Measurements from ENCODE around the gene MAGEF1. TPM values are rescaled to one million over a fixed set of nuclear protein-coding genes. Genes with fewer than 3 reads are reported as not detected.

MAGEF1 gene
- total and polyA plus RNA-seq, 10 of the 15 experiments (the other 5 are each of a cell fraction or from before 2014, with no cell fraction given): 2.3 to 62.2 (median 27.1) TPM

DNA sequence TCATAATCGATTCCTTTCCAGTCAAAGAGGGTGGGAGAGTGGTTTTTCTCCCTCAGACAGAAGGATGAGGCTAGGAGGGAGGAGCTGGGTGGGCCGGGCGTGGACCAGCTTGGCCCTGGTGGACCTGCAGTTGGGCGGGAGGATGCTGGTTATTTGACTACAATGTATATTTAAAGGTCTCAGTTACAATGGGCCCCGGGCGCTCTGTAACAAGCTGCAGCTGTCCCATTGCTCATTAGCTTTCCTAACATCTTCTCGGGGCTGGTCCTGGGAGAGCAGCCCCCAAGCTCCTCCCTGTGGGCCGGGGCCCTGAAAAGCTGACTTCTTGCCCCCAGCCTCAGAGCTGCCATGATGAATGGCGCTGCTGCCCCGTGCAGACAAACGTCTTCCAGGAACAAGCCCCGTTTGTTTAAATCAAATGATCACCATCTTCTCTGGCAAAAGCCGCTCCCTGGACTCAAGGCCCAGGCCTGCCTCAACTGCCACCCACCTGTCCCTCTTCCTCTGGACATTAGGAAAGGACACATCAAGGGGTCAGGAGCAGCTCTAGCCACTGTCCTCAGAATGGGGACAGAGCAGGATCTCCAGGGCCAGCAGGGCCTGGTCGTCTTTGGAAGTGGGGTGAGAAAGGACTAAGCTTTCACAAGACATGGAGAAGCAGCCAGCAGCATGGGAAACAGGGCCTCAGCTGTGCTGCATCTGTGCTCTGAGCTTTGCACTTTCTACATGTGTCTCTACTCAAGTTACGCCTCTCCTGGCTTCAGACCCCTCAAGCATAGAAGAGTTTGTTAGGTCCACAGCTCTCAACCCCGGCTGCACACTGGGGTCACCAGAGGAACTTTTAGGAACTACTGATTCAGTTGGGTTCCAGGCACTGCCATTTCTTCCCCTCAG is 38.6 kb downstream of the MAGEF1 start:
- Histone ChIP-seq H3K4me2 (ENCODE audit: control insufficient read depth, insufficient read depth) (no peak overlapping the region), H3K9me3 (replicated peaks; ENCODE audit: control insufficient read depth, insufficient read depth, low read length) (no peaks in the 10 kb centered on the region), H3K36me3 (ENCODE audit: control insufficient read depth in 2 of 2, insufficient read depth in 2 of 2, low read length in 1 of 2) (no peaks in the 10 kb centered on the region), H4K20me1 (ENCODE audit: control insufficient read depth, insufficient read depth) (no peaks in the 10 kb centered on the region), H3K79me2 (ENCODE audit: control insufficient read depth, insufficient read depth, low read length) (no peaks in the 10 kb centered on the region), H3K27me3 (replicated peaks in 1 of 2; ENCODE audit: control insufficient read depth in 2 of 2, insufficient read depth in 2 of 2, low read length in 1 of 2) (peaks cover 4 to 5% of the 10 kb centered on the region in 2 experiments; a peak in 3 of 4 replicates), H3K9ac (ENCODE audit: control insufficient read depth, insufficient read depth, low read length) (no peak overlapping the region), H2AFZ (ENCODE audit: control insufficient read depth, low read depth, low read length) (no peak overlapping the region), H3K27ac (ENCODE audit: control insufficient read depth, insufficient read depth) (no peak overlapping the region), H3K4me1 (ENCODE audit: control insufficient read depth, insufficient read depth, low read length) (no peaks in the 10 kb centered on the region), H3K4me3 (no peak overlapping the region)
- 32% methylated on average over 16 of the region's 16 CpGs for WGBS (ENCODE audit: insufficient coverage, insufficient replicate concordance, low lambda C conversion rate, missing lambda C conversion rate)
- SMC1A ChIA-PET (ENCODE audit: uncharacterized antibody, unreplicated experiment): no interaction called here
- no peak for ATAC-seq
- CTCF ChIA-PET: interaction anchor here (1.0 kb wide), 1 partner anchor 17 kb away, joined by 5 read pairs; no protein-coding TSS in a partner anchor
- BruUV-seq (replicated peaks): no TSS peak
- intact Hi-C loops (cut with micrococcal nuclease; ENCODE audit: unreplicated experiment): no loop called here
- DNase-seq (ENCODE audit: low read depth, low spot score): no peak
- in situ Hi-C loops (cut with MboI): no loop called here
- POLR2A ChIA-PET: interaction anchor here (0.6 kb wide), 1 partner anchor 500 kb away, joined by 3 read pairs; no protein-coding TSS in a partner anchor
- RAD21 ChIA-PET (ENCODE audit: unreplicated experiment): no interaction called here
- no peak for FAIRE-seq
- TF ChIP-seq, protein P1, sequence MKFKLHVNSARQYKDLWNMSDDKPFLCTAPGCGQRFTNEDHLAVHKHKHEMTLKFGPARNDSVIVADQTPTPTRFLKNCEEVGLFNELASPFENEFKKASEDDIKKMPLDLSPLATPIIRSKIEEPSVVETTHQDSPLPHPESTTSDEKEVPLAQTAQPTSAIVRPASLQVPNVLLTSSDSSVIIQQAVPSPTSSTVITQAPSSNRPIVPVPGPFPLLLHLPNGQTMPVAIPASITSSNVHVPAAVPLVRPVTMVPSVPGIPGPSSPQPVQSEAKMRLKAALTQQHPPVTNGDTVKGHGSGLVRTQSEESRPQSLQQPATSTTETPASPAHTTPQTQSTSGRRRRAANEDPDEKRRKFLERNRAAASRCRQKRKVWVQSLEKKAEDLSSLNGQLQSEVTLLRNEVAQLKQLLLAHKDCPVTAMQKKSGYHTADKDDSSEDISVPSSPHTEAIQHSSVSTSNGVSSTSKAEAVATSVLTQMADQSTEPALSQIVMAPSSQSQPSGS (IDR thresholded peaks at IDR 0.05; ENCODE audit: low read length): no peak
- no peak for TF ChIP-seq NR2C1 (IDR thresholded peaks at IDR 0.05)
- TF ChIP-seq, protein P2, sequence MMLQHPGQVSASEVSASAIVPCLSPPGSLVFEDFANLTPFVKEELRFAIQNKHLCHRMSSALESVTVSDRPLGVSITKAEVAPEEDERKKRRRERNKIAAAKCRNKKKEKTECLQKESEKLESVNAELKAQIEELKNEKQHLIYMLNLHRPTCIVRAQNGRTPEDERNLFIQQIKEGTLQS (IDR thresholded peaks at IDR 0.05; ENCODE audit: borderline replicate concordance, extremely low read depth, low read depth, low read length): no peak
- TF ChIP-seq HCFC1 (IDR thresholded peaks at IDR 0.05; ENCODE audit: low read length): no peak
- no peak for TF ChIP-seq ETV6 (conservative IDR thresholded peaks at IDR 0.05 in 1 of 2, IDR thresholded peaks at IDR 0.05 in 1 of 2; ENCODE audit: borderline replicate concordance in 1 of 2, low read depth in 1 of 2)
- TF ChIP-seq FOXM1 (IDR thresholded peaks at IDR 0.05; ENCODE audit: low read depth, low read length): no peak
- TF ChIP-seq CHD1 (IDR thresholded peaks at IDR 0.05; ENCODE audit: low read depth, low read length): no peak
- no peak for TF ChIP-seq JUNB (IDR thresholded peaks at IDR 0.05)
- TF ChIP-seq MEF2B (IDR thresholded peaks at IDR 0.05; ENCODE audit: partially characterized antibody, poor library complexity, severe bottlenecking): no peak
- no peak for TF ChIP-seq SP1 (IDR thresholded peaks at IDR 0.05; ENCODE audit: low read depth, low read length)
- TF ChIP-seq, protein P3, sequence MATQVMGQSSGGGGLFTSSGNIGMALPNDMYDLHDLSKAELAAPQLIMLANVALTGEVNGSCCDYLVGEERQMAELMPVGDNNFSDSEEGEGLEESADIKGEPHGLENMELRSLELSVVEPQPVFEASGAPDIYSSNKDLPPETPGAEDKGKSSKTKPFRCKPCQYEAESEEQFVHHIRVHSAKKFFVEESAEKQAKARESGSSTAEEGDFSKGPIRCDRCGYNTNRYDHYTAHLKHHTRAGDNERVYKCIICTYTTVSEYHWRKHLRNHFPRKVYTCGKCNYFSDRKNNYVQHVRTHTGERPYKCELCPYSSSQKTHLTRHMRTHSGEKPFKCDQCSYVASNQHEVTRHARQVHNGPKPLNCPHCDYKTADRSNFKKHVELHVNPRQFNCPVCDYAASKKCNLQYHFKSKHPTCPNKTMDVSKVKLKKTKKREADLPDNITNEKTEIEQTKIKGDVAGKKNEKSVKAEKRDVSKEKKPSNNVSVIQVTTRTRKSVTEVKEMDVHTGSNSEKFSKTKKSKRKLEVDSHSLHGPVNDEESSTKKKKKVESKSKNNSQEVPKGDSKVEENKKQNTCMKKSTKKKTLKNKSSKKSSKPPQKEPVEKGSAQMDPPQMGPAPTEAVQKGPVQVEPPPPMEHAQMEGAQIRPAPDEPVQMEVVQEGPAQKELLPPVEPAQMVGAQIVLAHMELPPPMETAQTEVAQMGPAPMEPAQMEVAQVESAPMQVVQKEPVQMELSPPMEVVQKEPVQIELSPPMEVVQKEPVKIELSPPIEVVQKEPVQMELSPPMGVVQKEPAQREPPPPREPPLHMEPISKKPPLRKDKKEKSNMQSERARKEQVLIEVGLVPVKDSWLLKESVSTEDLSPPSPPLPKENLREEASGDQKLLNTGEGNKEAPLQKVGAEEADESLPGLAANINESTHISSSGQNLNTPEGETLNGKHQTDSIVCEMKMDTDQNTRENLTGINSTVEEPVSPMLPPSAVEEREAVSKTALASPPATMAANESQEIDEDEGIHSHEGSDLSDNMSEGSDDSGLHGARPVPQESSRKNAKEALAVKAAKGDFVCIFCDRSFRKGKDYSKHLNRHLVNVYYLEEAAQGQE (IDR thresholded peaks at IDR 0.05; ENCODE audit: low read depth, low read length): no peak
- TF ChIP-seq, protein P4, sequence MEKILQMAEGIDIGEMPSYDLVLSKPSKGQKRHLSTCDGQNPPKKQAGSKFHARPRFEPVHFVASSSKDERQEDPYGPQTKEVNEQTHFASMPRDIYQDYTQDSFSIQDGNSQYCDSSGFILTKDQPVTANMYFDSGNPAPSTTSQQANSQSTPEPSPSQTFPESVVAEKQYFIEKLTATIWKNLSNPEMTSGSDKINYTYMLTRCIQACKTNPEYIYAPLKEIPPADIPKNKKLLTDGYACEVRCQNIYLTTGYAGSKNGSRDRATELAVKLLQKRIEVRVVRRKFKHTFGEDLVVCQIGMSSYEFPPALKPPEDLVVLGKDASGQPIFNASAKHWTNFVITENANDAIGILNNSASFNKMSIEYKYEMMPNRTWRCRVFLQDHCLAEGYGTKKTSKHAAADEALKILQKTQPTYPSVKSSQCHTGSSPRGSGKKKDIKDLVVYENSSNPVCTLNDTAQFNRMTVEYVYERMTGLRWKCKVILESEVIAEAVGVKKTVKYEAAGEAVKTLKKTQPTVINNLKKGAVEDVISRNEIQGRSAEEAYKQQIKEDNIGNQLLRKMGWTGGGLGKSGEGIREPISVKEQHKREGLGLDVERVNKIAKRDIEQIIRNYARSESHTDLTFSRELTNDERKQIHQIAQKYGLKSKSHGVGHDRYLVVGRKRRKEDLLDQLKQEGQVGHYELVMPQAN (conservative IDR thresholded peaks at IDR 0.05): no peak
- TF ChIP-seq MTA2 (IDR thresholded peaks at IDR 0.05; ENCODE audit: low read depth): no peak
- no peak for TF ChIP-seq MTA3 (IDR thresholded peaks at IDR 0.05; ENCODE audit: borderline replicate concordance, low read length)

Data from GM12878 (cell line).